Upper lobe of right lung (tissue), 1 donor: ENCODE data around the gene DCAF11. TPM values are rescaled to one million over a fixed set of nuclear protein-coding genes. Genes with fewer than 3 reads are reported as not detected.
A peak's percentile ranks its signal among the peaks of the same experiment; 100 is the strongest.

Source experiments
- ATAC-seq: fragments of 200-7000 bp; cut with Tn5 transposase; one replicate; pipeline ENCODE4 v1.9.1; 2020; ENCODE audit warnings: mild to moderate bottlenecking, moderate library complexity
- DNase-seq: peaks from one replicate; pipeline ENCODE4 v3.0.0-alpha.2; 2020
- H3K27ac ChIP-seq: fragments of 200-600 bp; one replicate; pipeline ENCODE4 v1.8.0; 2022
- H3K27me3 ChIP-seq: fragments of 200-600 bp; one replicate; pipeline ENCODE4 v1.8.0; 2022; ENCODE audit warnings: mild to moderate bottlenecking
- H3K36me3 ChIP-seq: fragments of 200-600 bp; one replicate; pipeline ENCODE4 v1.8.0; 2022
- H3K4me1 ChIP-seq: fragments of 200-600 bp; one replicate; pipeline ENCODE4 v1.8.0; 2022
- H3K4me3 ChIP-seq: fragments of 200-600 bp; one replicate; pipeline ENCODE4 v1.8.0; 2022; ENCODE audit warnings: mild to moderate bottlenecking
- H3K9me3 ChIP-seq: fragments of 200-600 bp; one replicate; pipeline ENCODE4 v1.8.0; 2022
- CTCF ChIP-seq: fragments of 200-600 bp; IDR thresholded peaks from one replicate; pipeline ENCODE4 v1.8.0; 2022; ENCODE audit warnings: antibody characterized with exemption
- intact Hi-C: fragments of 100-400 bp; cut with DNase I; formaldehyde crosslinking; loops from one replicate; pipeline ENCODE4 v1.11.0; 2022
- total RNA-seq: library from RNA; stranded (reverse); fragmentation: NEBNext Ultra II Directional; extraction: Animal tissue kit (Norgen Biotek cat#: 25700); gene quantifications from one replicate; pipeline ENCODE4 v1.2.1, GENCODE V29; 2021
- donor health status: DM: no; HTN: yes; CAD: no; lungs with severe emphysema.

Gene DCAF11
- total RNA-seq, 1 donor from 2014 or later, result 57.8 TPM

GRCh38 chr14:24159777-24160498, 45.4 kb downstream of the DCAF11 start:
- H3K27ac ChIP-seq, result peak overlapping the region; percentile 88
- peaks cover 23% of the 10 kb centered on the region for H3K4me1 ChIP-seq
- H3K9me3 ChIP-seq, result no peaks in the 10 kb centered on the region
- peaks cover 74% of the 10 kb centered on the region for H3K36me3 ChIP-seq
- no peak for ATAC-seq
- intact Hi-C loops, result no loop called here
- no peak overlapping the region for H3K4me3 ChIP-seq
- no peak for DNase-seq
- TF ChIP-seq CTCF, result no peak
- no peaks in the 10 kb centered on the region for H3K27me3 ChIP-seq

GRCh38 chr14:24160499-24160849, 45.9 kb downstream of the DCAF11 start:
- DNase-seq (no peak), ATAC-seq (no peak)
- Histone ChIP-seq H3K27ac (peak overlapping the region; percentile 88), H3K9me3 (no peaks in the 10 kb centered on the region), H3K27me3 (no peaks in the 10 kb centered on the region), H3K36me3 (peaks cover 74% of the 10 kb centered on the region), H3K4me3 (no peak overlapping the region), H3K4me1 (peaks cover 23% of the 10 kb centered on the region)
- no peak for TF ChIP-seq CTCF
- intact Hi-C loops, result no loop called here

GRCh38 chr14:24160850-24161804, 46.5 kb downstream of the DCAF11 start, which contains the start of gene IRF9:
Gene IRF9 (plus strand): TSS chr14:24161265. CDS start chr14:24162145, 880 bp downstream.
- H3K9me3 ChIP-seq, result no peaks in the 10 kb centered on the region
- peak within 1 kb of the TSS; percentile 64 for H3K4me3 ChIP-seq
- DNase-seq (peak; percentile 96), ATAC-seq (peak; percentile 94)
- intact Hi-C loops, result no loop called here
- H3K4me1 ChIP-seq, result peaks cover 23% of the 10 kb centered on the region
- peaks cover 74% of the 10 kb centered on the region for H3K36me3 ChIP-seq
- peak; percentile 94 for TF ChIP-seq CTCF
- no peaks in the 10 kb centered on the region for H3K27me3 ChIP-seq
- peak within 1 kb of the TSS; percentile 88 for H3K27ac ChIP-seq

GRCh38 chr14:24162093-24162492, 47.5 kb downstream of the DCAF11 start:
- Histone ChIP-seq H3K4me3 (peak overlapping the region; percentile 64), H3K36me3 (peaks cover 74% of the 10 kb centered on the region)
- TF ChIP-seq CTCF, result no peak

GRCh38 chr14:24164518-24164991, 50.0 kb downstream of the DCAF11 start:
- no peak for ATAC-seq
- Histone ChIP-seq H3K27me3 (no peaks in the 10 kb centered on the region), H3K9me3 (no peaks in the 10 kb centered on the region), H3K4me3 (no peak overlapping the region), H3K36me3 (peaks cover 76% of the 10 kb centered on the region), H3K4me1 (peaks cover 23% of the 10 kb centered on the region), H3K27ac (no peak overlapping the region)
- no peak for DNase-seq
- TF ChIP-seq CTCF, result no peak
- intact Hi-C loops, result no loop called here

More at GRCh38 chr14:24162093-24162492, 47.5 kb downstream of the DCAF11 start:
- intact Hi-C loops, result no loop called here
- ATAC-seq, result peak; percentile 1
- H3K4me1 ChIP-seq, result peaks cover 23% of the 10 kb centered on the region
- H3K9me3 ChIP-seq, result no peaks in the 10 kb centered on the region
- DNase-seq, result no peak
- peak overlapping the region; percentile 88 for H3K27ac ChIP-seq
- H3K27me3 ChIP-seq, result no peaks in the 10 kb centered on the region
